Nephron (organoid): ENCODE results near the gene MLKL.

Experiments
- H3K27ac Mint-ChIP-seq, 3 experiments: 2 replicates each; pipeline ENCODE4 v1.8.0; 2020; ENCODE audit warnings: mixed read lengths in 3 of 3, mild to moderate bottlenecking in 2 of 3, moderate library complexity in 1 of 3
- H3K27me3 Mint-ChIP-seq: 2 replicates; pipeline ENCODE4 v1.8.0; 2021; ENCODE audit warnings: low read depth, mild to moderate bottlenecking, moderate library complexity, mixed read lengths
- H3K36me3 Mint-ChIP-seq: 2 replicates; pipeline ENCODE4 v1.8.0; 2020; ENCODE audit warnings: low read depth, mixed read lengths
- H3K4me1 Mint-ChIP-seq: 2 replicates; pipeline ENCODE4 v1.8.0; 2020; ENCODE audit warnings: mixed read lengths
- H3K4me3 Mint-ChIP-seq, 3 experiments: 2 replicates each; pipeline ENCODE4 v1.8.0; 2020; ENCODE audit warnings: mild to moderate bottlenecking in 3 of 3, mixed read lengths in 3 of 3, moderate library complexity in 2 of 3
- H3K9me3 Mint-ChIP-seq: 2 replicates; pipeline ENCODE4 v1.8.0; 2020; ENCODE audit warnings: mixed read lengths
- CTCF ChIP-seq, 3 experiments: fragments of 200-600 bp; sonication (generic); IDR thresholded peaks; one replicate each; pipeline ENCODE4 v1.5.0; 2021; ENCODE audit warnings: antibody characterized with exemption in 3 of 3; ENCODE audit not compliant: unreplicated experiment in 3 of 3

Gene MLKL

DNA sequence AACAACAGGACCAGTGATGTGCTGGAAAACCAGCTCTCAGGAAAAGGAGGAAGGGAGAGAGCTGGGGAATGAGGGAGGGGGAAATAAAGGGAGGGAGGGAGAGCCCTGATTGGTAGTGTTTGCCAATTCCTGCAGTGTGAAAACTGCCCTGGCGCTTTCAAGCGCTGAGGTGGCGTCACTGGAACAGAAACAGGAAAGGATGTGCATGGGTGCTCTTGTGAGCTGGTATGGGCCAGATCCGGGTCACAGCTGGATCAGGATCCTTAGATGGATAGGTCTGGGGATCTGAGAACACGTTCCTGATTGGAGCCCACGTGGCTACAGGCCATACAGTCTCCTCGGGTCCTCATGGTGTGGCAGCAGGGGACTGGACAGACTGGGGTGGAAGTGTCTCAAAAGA, 16.7 kb upstream of the MLKL start:
- no peak for TF ChIP-seq CTCF (IDR thresholded peaks at IDR 0.05; ENCODE audit: unreplicated experiment in 3 of 3)
- no peak overlapping the region for H3K27ac Mint-ChIP-seq
- H3K27me3 Mint-ChIP-seq, result peaks cover 13% of the 10 kb centered on the region
- no peaks in the 10 kb centered on the region for H3K4me1 Mint-ChIP-seq
- H3K9me3 Mint-ChIP-seq, result no peaks in the 10 kb centered on the region
- no peak overlapping the region for H3K4me3 Mint-ChIP-seq
- H3K36me3 Mint-ChIP-seq, result no peaks in the 10 kb centered on the region

DNA sequence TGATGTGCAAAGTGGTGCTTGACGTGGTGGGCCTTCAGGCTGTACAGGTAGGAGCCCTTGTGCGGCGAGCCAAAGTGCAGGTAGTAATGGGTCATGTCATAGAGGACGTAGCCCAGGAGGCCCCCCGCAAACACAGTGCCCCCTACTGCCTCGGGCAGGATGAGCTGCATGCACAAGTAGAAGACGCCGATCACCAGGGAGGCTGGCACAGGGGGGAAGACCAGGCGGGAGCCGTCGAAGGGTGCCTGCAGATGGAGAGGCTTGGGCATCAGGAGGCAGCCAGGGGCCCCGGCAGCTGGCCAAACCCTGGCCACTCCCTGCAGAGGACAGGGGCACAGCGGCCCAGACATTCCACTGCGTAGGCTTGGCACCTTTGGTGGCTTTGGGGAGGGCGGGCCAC, 15.7 kb upstream of the MLKL start:
- H3K9me3 Mint-ChIP-seq, result no peaks in the 10 kb centered on the region
- peaks cover 13% of the 10 kb centered on the region for H3K27me3 Mint-ChIP-seq
- no peak for TF ChIP-seq CTCF (IDR thresholded peaks at IDR 0.05; ENCODE audit: unreplicated experiment in 3 of 3)
- H3K4me1 Mint-ChIP-seq, result no peaks in the 10 kb centered on the region
- no peak overlapping the region for H3K4me3 Mint-ChIP-seq
- H3K27ac Mint-ChIP-seq, result no peak overlapping the region
- H3K36me3 Mint-ChIP-seq, result no peaks in the 10 kb centered on the region

- Mint-ChIP-seq H3K4me3 (no peak overlapping the region), H3K27me3 (peaks cover 13% of the 10 kb centered on the region), H3K36me3 (no peaks in the 10 kb centered on the region), H3K4me1 (no peaks in the 10 kb centered on the region), H3K9me3 (no peaks in the 10 kb centered on the region), H3K27ac (no peak overlapping the region)
- no peak for TF ChIP-seq CTCF (IDR thresholded peaks at IDR 0.05; ENCODE audit: unreplicated experiment in 3 of 3)
Observed at GRCh38 chr16:74713876-74714275, 13.2 kb upstream of the MLKL start.

DNA sequence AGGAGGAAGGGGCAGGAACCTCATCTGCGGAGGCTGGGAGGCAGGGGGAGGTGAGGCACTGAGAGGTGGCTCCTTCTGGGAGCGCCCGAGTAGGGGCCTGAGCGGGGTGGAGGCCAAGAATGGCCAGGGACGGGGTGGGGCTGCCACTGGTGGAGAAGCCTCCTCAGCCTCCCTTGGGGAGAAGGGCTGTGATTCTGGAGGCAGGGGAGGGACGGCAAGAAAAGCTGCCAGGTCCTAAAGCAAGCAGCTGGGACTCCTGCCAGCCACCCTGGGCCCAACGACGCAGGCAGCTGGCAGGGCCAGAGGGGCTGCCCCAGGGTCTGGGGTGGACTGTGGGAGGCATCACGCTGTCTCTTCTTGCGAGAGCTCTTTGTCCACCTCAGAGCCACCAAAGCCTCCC, 12.7 kb upstream of the MLKL start:
- Mint-ChIP-seq H3K36me3 (no peaks in the 10 kb centered on the region), H3K4me3 (no peak overlapping the region), H3K27ac (no peak overlapping the region), H3K27me3 (peaks cover 13% of the 10 kb centered on the region), H3K9me3 (no peaks in the 10 kb centered on the region), H3K4me1 (no peaks in the 10 kb centered on the region)
- TF ChIP-seq CTCF (IDR thresholded peaks at IDR 0.05; ENCODE audit: unreplicated experiment in 3 of 3), result no peak

- no peaks in the 10 kb centered on the region for H3K36me3 Mint-ChIP-seq
Observed at GRCh38 chr16:74711938-74712337, 11.3 kb upstream of the MLKL start.

More at GRCh38 chr16:74711938-74712337, 11.3 kb upstream of the MLKL start:
- Mint-ChIP-seq H3K4me3 (no peak overlapping the region), H3K27me3 (peaks cover 10% of the 10 kb centered on the region), H3K4me1 (no peaks in the 10 kb centered on the region), H3K27ac (no peak overlapping the region), H3K9me3 (no peaks in the 10 kb centered on the region)
- TF ChIP-seq CTCF (IDR thresholded peaks at IDR 0.05; ENCODE audit: unreplicated experiment in 3 of 3), result no peak
